GM12878 (cell line): ENCODE results near the gene MEGF6.

ENCODE experiments used
- ASH2L ChIP-seq: fragments of 300-600, 200-600 bp; sonication (generic); IDR thresholded peaks from 2 replicates; pipeline ENCODE4 v1.6.1; 2017; ENCODE audit warnings: low read depth, mild to moderate bottlenecking, borderline replicate concordance
- ATF3 ChIP-seq: IDR thresholded peaks from 2 replicates; pipeline ENCODE4 v1.6.1; 2011; ENCODE audit warnings: low read depth, mild to moderate bottlenecking, low read length, moderate library complexity, borderline replicate concordance; ENCODE audit errors: extremely low read depth
- CTCF ChIP-seq, 3 experiments: IDR thresholded peaks in 2 of 3; conservative IDR thresholded peaks in 1 of 3; 2 replicates each; pipeline ENCODE4 v1.5.1; 2011; ENCODE audit warnings: low read depth in 3 of 3, low read length in 3 of 3, mild to moderate bottlenecking in 3 of 3, control low read depth in 2 of 3, moderate library complexity in 2 of 3, inconsistent platforms in 1 of 3, mixed read lengths in 1 of 3; ENCODE audit not compliant: control insufficient read depth in 2 of 3, insufficient read depth in 1 of 3; ENCODE audit errors: extremely low read depth in 1 of 3
- EP300 ChIP-seq, 2 experiments: fragments of 150-350 bp in 1 of 2; IDR thresholded peaks; 2 replicates each; pipeline ENCODE4 v1.6.1; 2011 to 2012; ENCODE audit warnings: low read depth in 2 of 2, low read length in 2 of 2, borderline replicate concordance in 1 of 2, improper control_type of control experiment in 1 of 2, inconsistent platforms in 1 of 2; ENCODE audit not compliant: control insufficient read depth in 1 of 2
- EZH2 ChIP-seq: IDR thresholded peaks from 2 replicates; pipeline ENCODE4 v1.6.1; 2012; ENCODE audit warnings: low read depth, mild to moderate bottlenecking, control low read depth, inconsistent platforms, low read length, borderline replicate concordance; ENCODE audit not compliant: control insufficient read depth
- IRF4 ChIP-seq: IDR thresholded peaks from 2 replicates; pipeline ENCODE4 v1.6.1; 2011; ENCODE audit warnings: low read depth, low read length
- MEF2A ChIP-seq: IDR thresholded peaks from 2 replicates; pipeline ENCODE4 v1.6.1; 2011; ENCODE audit warnings: low read depth, mild to moderate bottlenecking, low read length, moderate library complexity; ENCODE audit not compliant: insufficient read depth
- NFIC ChIP-seq: IDR thresholded peaks from 2 replicates; pipeline ENCODE4 v1.6.1; 2012; ENCODE audit warnings: low read depth, mild to moderate bottlenecking, inconsistent platforms, low read length, moderate library complexity
- POLR2AphosphoS5 ChIP-seq: IDR thresholded peaks from 2 replicates; pipeline ENCODE4 v1.6.1; 2011; ENCODE audit warnings: mild to moderate bottlenecking, low read length, inconsistent platforms
- RCOR1 ChIP-seq: conservative IDR thresholded peaks from 2 replicates; pipeline ENCODE4 v1.6.1; 2012; ENCODE audit warnings: low read depth, low read length, improper control_type of control experiment
- RFX5 ChIP-seq: IDR thresholded peaks from 2 replicates; pipeline ENCODE4 v1.6.1; 2011; ENCODE audit warnings: low read depth, low read length, improper control_type of control experiment
- SREBF1 ChIP-seq: IDR thresholded peaks from 2 replicates; pipeline ENCODE4 v1.6.1; 2012; ENCODE audit warnings: mild to moderate bottlenecking, low read length
- TAF1 ChIP-seq: IDR thresholded peaks from 2 replicates; pipeline ENCODE4 v1.6.1; 2011; ENCODE audit warnings: mild to moderate bottlenecking, low read depth, low read length, borderline replicate concordance
- TF ChIP-seq, protein P1 (sequence below): fragments of 150-350 bp; IDR thresholded peaks from 2 replicates; pipeline ENCODE4 v1.6.1; 2016; ENCODE audit warnings: low read depth, low read length

DNA sequence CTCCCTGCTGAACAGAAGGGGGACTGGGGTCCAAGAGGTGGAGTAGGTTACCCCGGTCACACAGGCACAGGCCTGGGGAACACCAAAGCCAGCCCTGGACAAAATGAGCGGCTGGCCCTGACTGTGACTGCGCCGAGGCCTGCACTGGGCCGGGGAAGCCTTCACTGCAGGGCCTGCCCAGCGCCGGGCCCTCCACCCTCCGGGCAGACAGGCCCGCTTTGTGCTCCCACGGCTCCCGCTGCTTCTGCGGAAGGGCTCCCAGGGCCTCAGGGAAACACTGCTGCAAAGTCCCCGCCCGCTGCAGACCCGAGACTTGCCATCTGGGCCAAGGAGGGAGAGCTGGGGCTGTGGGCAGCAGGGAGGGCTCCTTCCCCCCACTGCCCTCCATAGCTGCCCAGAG, 35.3 kb downstream of the MEGF6 start:
- TF ChIP-seq RFX5 (no peak), CTCF (IDR thresholded peaks at IDR 0.05 in 2 of 3, conservative IDR thresholded peaks at IDR 0.05 in 1 of 3; ENCODE audit: control insufficient read depth in 2 of 3, extremely low read depth in 1 of 3, insufficient read depth in 1 of 3, low read depth in 3 of 3, low read length in 3 of 3) (no peak), EP300 (IDR thresholded peaks at IDR 0.05; ENCODE audit: borderline replicate concordance in 1 of 2, control insufficient read depth in 1 of 2, low read depth in 2 of 2, low read length in 2 of 2) (no peak), EZH2 (no peak), NFIC (no peak), ATF3 (no peak), MEF2A (no peak), SREBF1 (no peak), RCOR1 (no peak), ASH2L (no peak), IRF4 (no peak), TAF1 (no peak), POLR2AphosphoS5 (no peak)
- TF ChIP-seq, protein P1, sequence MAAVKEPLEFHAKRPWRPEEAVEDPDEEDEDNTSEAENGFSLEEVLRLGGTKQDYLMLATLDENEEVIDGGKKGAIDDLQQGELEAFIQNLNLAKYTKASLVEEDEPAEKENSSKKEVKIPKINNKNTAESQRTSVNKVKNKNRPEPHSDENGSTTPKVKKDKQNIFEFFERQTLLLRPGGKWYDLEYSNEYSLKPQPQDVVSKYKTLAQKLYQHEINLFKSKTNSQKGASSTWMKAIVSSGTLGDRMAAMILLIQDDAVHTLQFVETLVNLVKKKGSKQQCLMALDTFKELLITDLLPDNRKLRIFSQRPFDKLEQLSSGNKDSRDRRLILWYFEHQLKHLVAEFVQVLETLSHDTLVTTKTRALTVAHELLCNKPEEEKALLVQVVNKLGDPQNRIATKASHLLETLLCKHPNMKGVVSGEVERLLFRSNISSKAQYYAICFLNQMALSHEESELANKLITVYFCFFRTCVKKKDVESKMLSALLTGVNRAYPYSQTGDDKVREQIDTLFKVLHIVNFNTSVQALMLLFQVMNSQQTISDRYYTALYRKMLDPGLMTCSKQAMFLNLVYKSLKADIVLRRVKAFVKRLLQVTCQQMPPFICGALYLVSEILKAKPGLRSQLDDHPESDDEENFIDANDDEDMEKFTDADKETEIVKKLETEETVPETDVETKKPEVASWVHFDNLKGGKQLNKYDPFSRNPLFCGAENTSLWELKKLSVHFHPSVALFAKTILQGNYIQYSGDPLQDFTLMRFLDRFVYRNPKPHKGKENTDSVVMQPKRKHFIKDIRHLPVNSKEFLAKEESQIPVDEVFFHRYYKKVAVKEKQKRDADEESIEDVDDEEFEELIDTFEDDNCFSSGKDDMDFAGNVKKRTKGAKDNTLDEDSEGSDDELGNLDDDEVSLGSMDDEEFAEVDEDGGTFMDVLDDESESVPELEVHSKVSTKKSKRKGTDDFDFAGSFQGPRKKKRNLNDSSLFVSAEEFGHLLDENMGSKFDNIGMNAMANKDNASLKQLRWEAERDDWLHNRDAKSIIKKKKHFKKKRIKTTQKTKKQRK, result no peak
